Panc1 (cell line): ENCODE data around the gene LRRC3B. TPM values are rescaled to one million over a fixed set of nuclear protein-coding genes. Genes with fewer than 3 reads are reported as not detected.

ENCODE experiments used
- ATAC-seq: fragments of 200-7000 bp; cut with Tn5 transposase; 2 replicates; pipeline ENCODE4 v1.9.1; 2020; ENCODE audit warnings: mild to moderate bottlenecking, moderate library complexity
- Bru-seq: library from RNA; stranded (reverse); fragments of 400-500 nt; gene quantifications from one replicate; lab custom pipeline; 2021; lab: Mats Ljungman, UMichigan
- BruChase-seq, 2 experiments: library from RNA; stranded (reverse); fragments of 400-500 nt; gene quantifications; one replicate each; lab custom pipeline; 2021; lab: Mats Ljungman, UMichigan
- BruUV-seq: library from RNA; stranded (reverse); fragments of 400-500 nt; replicated peaks from 2 replicates; lab custom pipeline; 2021; lab: Mats Ljungman, UMichigan
- CTCF ChIA-PET: fragments of 300-600 bp; sonication (Branson Sonifier 250); formaldehyde crosslinking; loops from one replicate; lab custom pipeline; 2022; ENCODE audit warnings: antibody characterized with exemption; lab: Charles Lee
- POLR2A ChIA-PET: fragments of 300-600 bp; sonication (Branson Sonifier 250); formaldehyde crosslinking; loops from one replicate; lab custom pipeline; 2022; ENCODE audit warnings: antibody characterized with exemption; lab: Charles Lee
- DNase-seq: peaks from one replicate; pipeline ENCODE4 v3.0.0-alpha.2; 2010; ENCODE audit warnings: low read depth, low spot score
- H3K27ac ChIP-seq: 2 replicates; pipeline ENCODE4 v1.5.1; 2011; ENCODE audit warnings: mild to moderate bottlenecking, low read length, inconsistent platforms
- H3K27me3 ChIP-seq: fragments of 200-500 bp; sonication (Bioruptor generic); 2 replicates; pipeline ENCODE4 v1.6.0; 2014; ENCODE audit warnings: low read length, inconsistent platforms; ENCODE audit not compliant: control insufficient read depth, insufficient read depth
- H3K36me3 ChIP-seq: fragments of 200-500 bp; sonication (Bioruptor generic); 2 replicates; pipeline ENCODE4 v1.5.1; 2014; ENCODE audit warnings: inconsistent platforms, mild to moderate bottlenecking, low read length, moderate library complexity; ENCODE audit not compliant: control insufficient read depth, insufficient read depth
- H3K4me1 ChIP-seq: 2 replicates; pipeline ENCODE4 v1.5.1; 2011; ENCODE audit warnings: inconsistent platforms, mild to moderate bottlenecking, low read length, moderate library complexity; ENCODE audit not compliant: control insufficient read depth, insufficient read depth
- H3K4me3 ChIP-seq, 2 experiments: 2 replicates each; pipeline ENCODE4 v1.5.1; 2011 to 2012; ENCODE audit warnings: low read depth in 2 of 2, low read length in 2 of 2, mild to moderate bottlenecking in 2 of 2, inconsistent platforms in 1 of 2, moderate library complexity in 1 of 2
- H3K9me3 ChIP-seq: fragments of 200-500 bp; sonication (Bioruptor generic); 2 replicates; pipeline ENCODE4 v1.5.1; 2014; ENCODE audit warnings: low read depth, mild to moderate bottlenecking, inconsistent platforms, low read length, moderate library complexity; ENCODE audit not compliant: control insufficient read depth, insufficient read depth
- CTCF ChIP-seq: fragments of 450-650 bp; IDR thresholded peaks from 2 replicates; pipeline ENCODE4 v1.5.1; 2017; ENCODE audit warnings: mild to moderate bottlenecking
- POLR2AphosphoS5 ChIP-seq: IDR thresholded peaks from 2 replicates; pipeline ENCODE4 v1.6.1; 2012; ENCODE audit warnings: mild to moderate bottlenecking, low read depth, low read length, moderate library complexity
- REST ChIP-seq, 2 experiments: IDR thresholded peaks; 2 replicates each; pipeline ENCODE4 v1.6.1; 2011 to 2012; ENCODE audit warnings: low read depth in 2 of 2, control low read depth in 1 of 2, low read length in 1 of 2, mild to moderate bottlenecking in 1 of 2, moderate library complexity in 1 of 2; ENCODE audit not compliant: insufficient read depth in 1 of 2
- SIN3A ChIP-seq: IDR thresholded peaks from 2 replicates; pipeline ENCODE4 v1.6.1; 2012; ENCODE audit warnings: low read depth, mild to moderate bottlenecking, low read length, moderate library complexity, borderline replicate concordance; ENCODE audit not compliant: insufficient read depth
- TCF7L2 ChIP-seq: IDR thresholded peaks from 2 replicates; pipeline ENCODE4 v1.6.1; 2011; ENCODE audit warnings: mild to moderate bottlenecking, low read depth, low read length, inconsistent platforms
- in situ Hi-C: cut with HindIII; loops from 2 replicates; pipeline ENCODE4 v1.10.0; 2016; ENCODE audit warnings: low sequenced_read_pairs, low pct_unique_long_range_greater_than_20kb
- intact Hi-C: fragments of 100-400 bp; cut with micrococcal nuclease; formaldehyde crosslinking; loops from one replicate; pipeline ENCODE4 v1.10.0; 2022; ENCODE audit not compliant: unreplicated experiment
- long read RNA-seq: library from polyadenylated mRNA; unstranded; transcript quantifications from one replicate; pipeline ENCODE4 v2.0.0, GENCODE V29; 2021; ENCODE audit not compliant: unreplicated experiment
- polyA plus RNA-seq: library from polyadenylated mRNA; unstranded; fragments of >200 nt; gene quantifications from one replicate; pipeline ENCODE4 v1.2.1, GENCODE V29; 2012; ENCODE audit warnings: missing spikeins; ENCODE audit not compliant: insufficient read length
- total RNA-seq: library from RNA; stranded (reverse); gene quantifications from one replicate; pipeline ENCODE4 v1.2.1, GENCODE V29; 2021; ENCODE audit not compliant: unreplicated experiment

Gene LRRC3B
- total RNA-seq (not detected), Bru-seq, nascent RNA (not detected), BruChase-seq, experiment 1, labeled RNA remaining after a 2-hour chase (not detected), BruChase-seq, experiment 2, labeled RNA remaining after a 6-hour chase (not detected)
- polyA plus RNA-seq: not detected
- long read RNA-seq: 0 reads

- in situ Hi-C loops: no loop called here
- CTCF ChIA-PET: no interaction called here
- Histone ChIP-seq H3K27me3 (no peaks in the 10 kb centered on the region), H3K9me3 (no peaks in the 10 kb centered on the region), H3K4me1 (no peaks in the 10 kb centered on the region), H3K36me3 (no peaks in the 10 kb centered on the region), H3K4me3 (no peak within 1 kb of the TSS), H3K27ac (no peak within 1 kb of the TSS)
- TF ChIP-seq REST (IDR thresholded peaks at IDR 0.05; ENCODE audit: insufficient read depth in 1 of 2, low read depth in 2 of 2, low read length in 1 of 2) (no peak), TCF7L2 (no peak), POLR2AphosphoS5 (no peak), CTCF (no peak), SIN3A (no peak)
- ATAC-seq: no peak
- POLR2A ChIA-PET: no interaction called here
- BruUV-seq: no TSS peak
- no peak for DNase-seq
- intact Hi-C loops: no loop called here
Observed at GRCh38 chr3:26622621-26623418, at the start of gene LRRC3B. TSS of gene LRRC3B (plus strand) at chr3:26622772. CDS start at chr3:26709673, 86,901 bp downstream.

- intact Hi-C loops: no loop called here
- ATAC-seq (no peak), DNase-seq (no peak)
- in situ Hi-C loops: no loop called here
- BruUV-seq: no TSS peak
- no peaks in the 10 kb centered on the region for H3K36me3 ChIP-seq
- no peaks in the 10 kb centered on the region for H3K4me1 ChIP-seq
- H3K9me3 ChIP-seq: no peaks in the 10 kb centered on the region
- POLR2A ChIA-PET: no interaction called here
- CTCF ChIA-PET: no interaction called here
- no peak overlapping the region for H3K4me3 ChIP-seq
- H3K27ac ChIP-seq: no peak overlapping the region
- no peak for TF ChIP-seq SIN3A
- no peak for TF ChIP-seq REST (IDR thresholded peaks at IDR 0.05; ENCODE audit: insufficient read depth in 1 of 2, low read depth in 2 of 2, low read length in 1 of 2)
- no peak for TF ChIP-seq CTCF
- no peaks in the 10 kb centered on the region for H3K27me3 ChIP-seq
Observed at GRCh38 chr3:26574766-26575165, 47.8 kb upstream of the LRRC3B start.
